Brain microvascular endothelial cell (primary cell): ENCODE measurements around the gene BDP1.
"Not testable (repeated sequence)": the region's sequence is repeated elsewhere in the genome, so short reads cannot be mapped to it uniquely, and the experiment has no call there.

Experiments used
- DNase-seq: peaks from one replicate; pipeline ENCODE4 v3.0.0-alpha.2; 2020
- H3K27ac ChIP-seq: fragments of 250-450 bp; sonication (Bioruptor Pico); 2 replicates; pipeline ENCODE4 v1.5.1; 2020; ENCODE audit warnings: mild to moderate bottlenecking, moderate library complexity
- H3K27me3 ChIP-seq: fragments of 250-450 bp; sonication (Bioruptor Pico); replicated peaks from 2 replicates; pipeline ENCODE4 v1.5.1; 2020; ENCODE audit warnings: mild to moderate bottlenecking
- H3K36me3 ChIP-seq: fragments of 250-450 bp; sonication (Bioruptor Pico); replicated peaks from 2 replicates; pipeline ENCODE4 v1.5.1; 2020; ENCODE audit warnings: mild to moderate bottlenecking
- H3K4me3 ChIP-seq: 2 replicates; pipeline ENCODE4 v1.5.1; 2011; ENCODE audit warnings: low read depth, mild to moderate bottlenecking, control low read depth, low read length, moderate library complexity
- CTCF ChIP-seq: IDR thresholded peaks from 2 replicates; pipeline ENCODE4 v1.5.1; 2011; ENCODE audit warnings: low read depth, mild to moderate bottlenecking, moderate library complexity, low read length, control low read depth, inconsistent platforms; ENCODE audit errors: missing control alignments
- in situ Hi-C: cut with HindIII; loops from 2 replicates; pipeline ENCODE4 v1.10.0; 2017; ENCODE audit warnings: low sequenced_read_pairs, low pct_ligation_motif_present

BDP1 gene

GRCh38 chr5:71589903-71590302, 134.5 kb downstream of the BDP1 start:
- Histone ChIP-seq H3K27ac (no peak overlapping the region), H3K36me3 (no peaks in the 10 kb centered on the region), H3K27me3 (no peaks in the 10 kb centered on the region), H3K4me3 (no peak overlapping the region)
- TF ChIP-seq CTCF, result no peak
- no peak for DNase-seq
- in situ Hi-C loops, result no loop called here

GRCh38 chr5:71591100-71591499, 135.6 kb downstream of the BDP1 start:
- no peak overlapping the region for H3K4me3 ChIP-seq
- TF ChIP-seq CTCF, result no peak
- in situ Hi-C loops, result no loop called here
- no peaks in the 10 kb centered on the region for H3K36me3 ChIP-seq
- no peak for DNase-seq
- H3K27me3 ChIP-seq, result no peaks in the 10 kb centered on the region
- H3K27ac ChIP-seq, result no peak overlapping the region

GRCh38 chr5:71596169-71596568, 140.7 kb downstream of the BDP1 start:
- in situ Hi-C loops, result no loop called here
- peaks cover 10% of the 10 kb centered on the region for H3K36me3 ChIP-seq
- no peak overlapping the region for H3K4me3 ChIP-seq
- H3K27me3 ChIP-seq, result no peaks in the 10 kb centered on the region
- TF ChIP-seq CTCF, result no peak
- peak; percentile 14 for DNase-seq
- H3K27ac ChIP-seq, result no peak overlapping the region

- H3K4me3 ChIP-seq, result no peak overlapping the region
- H3K27ac ChIP-seq, result no peak overlapping the region
- H3K36me3 ChIP-seq, result peaks cover 10% of the 10 kb centered on the region
- no peaks in the 10 kb centered on the region for H3K27me3 ChIP-seq
- no peak for DNase-seq
- TF ChIP-seq CTCF, result no peak
- in situ Hi-C loops, result no loop called here
Measured at GRCh38 chr5:71597001-71597400, 141.6 kb downstream of the BDP1 start.

- H3K36me3 ChIP-seq, result peaks cover 10% of the 10 kb centered on the region
- peak overlapping the region; percentile 88 for H3K27ac ChIP-seq
- in situ Hi-C loops, result no loop called here
- TF ChIP-seq CTCF, result no peak
- H3K27me3 ChIP-seq, result no peaks in the 10 kb centered on the region
- no peak for DNase-seq
- H3K4me3 ChIP-seq, result no peak overlapping the region
Measured at GRCh38 chr5:71600783-71601182, 145.3 kb downstream of the BDP1 start.

GRCh38 chr5:71601222-71602026, 146.0 kb downstream of the BDP1 start:
- peak overlapping the region; percentile 88 for H3K27ac ChIP-seq
- DNase-seq, result peak; percentile 95
- no peaks in the 10 kb centered on the region for H3K27me3 ChIP-seq
- in situ Hi-C loops, result no loop called here
- TF ChIP-seq CTCF, result peak; percentile 85
- H3K36me3 ChIP-seq, result peaks cover 9% of the 10 kb centered on the region
- H3K4me3 ChIP-seq, result no peak overlapping the region

- H3K4me3 ChIP-seq, in situ Hi-C loops, H3K27me3 ChIP-seq, H3K36me3 ChIP-seq, DNase-seq, H3K27ac ChIP-seq: not testable (repeated sequence)
Measured at GRCh38 chr5:71609916-71610315, 154.5 kb downstream of the BDP1 start.
